ENCODE measurements around the gene COL2A1. TPM values are rescaled to one million over a fixed set of nuclear protein-coding genes. Genes with fewer than 3 reads are reported as not detected.

The COL2A1 gene
- total RNA-seq, 1 donor from 2014 or later = not detected

DNA sequence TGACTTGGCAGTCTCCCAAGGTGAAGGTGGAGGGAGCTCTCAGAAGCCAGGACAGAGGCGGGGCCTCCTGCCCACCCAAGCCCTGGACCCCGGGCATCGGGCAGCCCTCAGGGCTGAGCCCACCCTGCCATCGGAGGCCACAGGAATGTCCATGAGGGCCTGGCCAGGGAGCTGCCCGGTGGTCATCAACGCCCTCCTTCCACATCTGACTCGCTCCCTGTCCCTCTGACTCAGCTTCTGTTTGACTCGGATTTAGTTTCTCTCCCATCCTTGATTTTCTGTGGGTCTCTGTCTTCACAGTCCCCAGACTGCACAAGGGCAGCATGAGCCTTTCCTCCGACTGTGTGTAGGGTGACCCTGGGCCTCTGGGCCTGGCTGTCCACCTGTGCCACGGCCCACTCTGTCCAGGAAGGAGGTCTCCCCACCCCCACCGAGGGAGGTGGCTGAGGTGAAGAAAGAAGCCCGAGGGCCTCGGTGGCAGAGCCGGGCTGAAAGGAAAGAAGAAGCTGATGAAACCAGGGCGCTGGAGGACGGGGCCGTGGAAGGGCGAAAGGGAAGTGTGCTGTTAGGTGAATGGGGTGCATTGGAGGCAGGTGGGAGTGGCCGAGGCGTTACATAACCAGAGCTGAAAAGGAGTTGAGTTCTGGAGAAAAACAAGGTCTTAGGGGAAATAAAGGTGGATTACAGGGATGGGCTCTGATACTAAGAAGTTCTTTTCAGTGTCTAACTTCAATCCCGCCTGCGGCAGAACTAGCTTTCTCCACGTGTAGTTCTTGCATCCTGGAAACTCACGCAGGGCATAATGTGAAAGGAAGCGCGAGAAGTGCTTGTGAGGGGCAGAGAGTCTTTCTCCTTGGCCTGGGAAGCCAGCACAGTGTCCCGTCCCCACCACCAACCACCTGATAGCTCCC, 57.6 kb downstream of the COL2A1 start:
- intact Hi-C loops (cut with micrococcal nuclease) = no loop called here
- Histone ChIP-seq H3K9me3 (replicated peaks) (no peaks in the 10 kb centered on the region), H3K4me3 (no peak overlapping the region), H3K4me1 (peaks cover 4% of the 10 kb centered on the region), H3K36me3 (no peaks in the 10 kb centered on the region), H3K27ac (replicated peaks) (no peak overlapping the region), H3K27me3 (ENCODE audit: low read depth) (peaks cover 17% of the 10 kb centered on the region)
- TF ChIP-seq, protein P1, sequence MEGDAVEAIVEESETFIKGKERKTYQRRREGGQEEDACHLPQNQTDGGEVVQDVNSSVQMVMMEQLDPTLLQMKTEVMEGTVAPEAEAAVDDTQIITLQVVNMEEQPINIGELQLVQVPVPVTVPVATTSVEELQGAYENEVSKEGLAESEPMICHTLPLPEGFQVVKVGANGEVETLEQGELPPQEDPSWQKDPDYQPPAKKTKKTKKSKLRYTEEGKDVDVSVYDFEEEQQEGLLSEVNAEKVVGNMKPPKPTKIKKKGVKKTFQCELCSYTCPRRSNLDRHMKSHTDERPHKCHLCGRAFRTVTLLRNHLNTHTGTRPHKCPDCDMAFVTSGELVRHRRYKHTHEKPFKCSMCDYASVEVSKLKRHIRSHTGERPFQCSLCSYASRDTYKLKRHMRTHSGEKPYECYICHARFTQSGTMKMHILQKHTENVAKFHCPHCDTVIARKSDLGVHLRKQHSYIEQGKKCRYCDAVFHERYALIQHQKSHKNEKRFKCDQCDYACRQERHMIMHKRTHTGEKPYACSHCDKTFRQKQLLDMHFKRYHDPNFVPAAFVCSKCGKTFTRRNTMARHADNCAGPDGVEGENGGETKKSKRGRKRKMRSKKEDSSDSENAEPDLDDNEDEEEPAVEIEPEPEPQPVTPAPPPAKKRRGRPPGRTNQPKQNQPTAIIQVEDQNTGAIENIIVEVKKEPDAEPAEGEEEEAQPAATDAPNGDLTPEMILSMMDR (IDR thresholded peaks at IDR 0.05; ENCODE audit: borderline replicate concordance) = no peak
- no peak for DNase-seq

DNA sequence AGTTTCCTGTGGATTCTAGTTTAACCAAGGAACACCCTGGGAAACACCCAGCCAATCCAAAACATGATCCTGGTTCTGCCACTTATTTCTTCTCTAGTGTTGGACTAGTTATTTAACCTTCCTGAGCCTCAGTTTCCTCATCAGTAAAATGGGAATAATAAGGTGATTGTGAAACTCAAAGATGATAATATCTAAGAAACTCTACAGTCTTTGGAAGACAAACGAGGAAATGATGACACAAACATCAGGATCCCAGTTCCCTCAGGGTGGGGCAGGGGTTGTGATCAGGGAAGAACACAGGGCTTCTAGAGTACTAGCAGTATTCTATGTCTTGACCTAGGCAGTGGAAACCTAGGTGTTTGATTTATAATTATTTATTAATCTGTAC, 58.9 kb downstream of the COL2A1 start:
- no peaks in the 10 kb centered on the region for H3K9me3 ChIP-seq (replicated peaks)
- H3K4me3 ChIP-seq = no peak overlapping the region
- TF ChIP-seq, protein P1 (IDR thresholded peaks at IDR 0.05; ENCODE audit: borderline replicate concordance) = no peak
- DNase-seq = no peak
- no peak overlapping the region for H3K27ac ChIP-seq (replicated peaks)
- H3K27me3 ChIP-seq (ENCODE audit: low read depth) = peaks cover 30% of the 10 kb centered on the region
- H3K4me1 ChIP-seq = peaks cover 4% of the 10 kb centered on the region
- no peaks in the 10 kb centered on the region for H3K36me3 ChIP-seq
- intact Hi-C loops (cut with micrococcal nuclease) = no loop called here

DNA sequence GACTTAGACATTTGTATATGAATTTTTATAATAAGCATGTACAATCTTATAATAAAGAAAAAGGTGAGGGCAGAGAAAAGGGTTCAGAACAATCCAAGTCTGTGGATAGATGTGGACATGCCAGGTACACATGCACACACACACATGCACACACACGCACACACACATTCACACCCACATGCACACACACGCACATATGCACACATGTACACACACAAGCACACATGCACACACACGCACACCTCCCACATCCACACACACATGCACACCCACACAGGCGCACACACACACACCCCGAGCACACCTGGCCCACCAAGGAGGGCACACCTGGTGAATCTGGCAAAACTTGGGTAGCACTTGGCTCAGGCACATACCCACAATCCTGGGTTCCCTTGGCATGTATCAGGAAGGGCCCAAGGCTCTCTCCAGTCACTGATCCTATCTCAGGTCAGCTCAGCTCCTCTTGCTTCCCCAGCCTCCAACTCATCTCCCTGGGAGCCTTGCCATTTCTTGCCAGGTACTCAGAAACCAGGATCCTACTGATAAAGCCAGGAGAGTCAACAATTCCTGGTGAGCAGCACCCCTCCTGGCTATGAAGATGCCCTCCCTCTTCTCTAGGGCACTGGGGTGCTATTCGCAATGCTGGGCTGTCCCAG, 59.5 kb downstream of the COL2A1 start:
- Histone ChIP-seq H3K27ac (replicated peaks) (no peak overlapping the region), H3K36me3 (no peaks in the 10 kb centered on the region), H3K4me3 (no peak overlapping the region), H3K27me3 (ENCODE audit: low read depth) (peaks cover 30% of the 10 kb centered on the region), H3K9me3 (replicated peaks) (no peaks in the 10 kb centered on the region), H3K4me1 (peaks cover 4% of the 10 kb centered on the region)
- intact Hi-C loops (cut with micrococcal nuclease) = no loop called here
- DNase-seq = no peak
- TF ChIP-seq, protein P1 (IDR thresholded peaks at IDR 0.05; ENCODE audit: borderline replicate concordance) = no peak

DNA sequence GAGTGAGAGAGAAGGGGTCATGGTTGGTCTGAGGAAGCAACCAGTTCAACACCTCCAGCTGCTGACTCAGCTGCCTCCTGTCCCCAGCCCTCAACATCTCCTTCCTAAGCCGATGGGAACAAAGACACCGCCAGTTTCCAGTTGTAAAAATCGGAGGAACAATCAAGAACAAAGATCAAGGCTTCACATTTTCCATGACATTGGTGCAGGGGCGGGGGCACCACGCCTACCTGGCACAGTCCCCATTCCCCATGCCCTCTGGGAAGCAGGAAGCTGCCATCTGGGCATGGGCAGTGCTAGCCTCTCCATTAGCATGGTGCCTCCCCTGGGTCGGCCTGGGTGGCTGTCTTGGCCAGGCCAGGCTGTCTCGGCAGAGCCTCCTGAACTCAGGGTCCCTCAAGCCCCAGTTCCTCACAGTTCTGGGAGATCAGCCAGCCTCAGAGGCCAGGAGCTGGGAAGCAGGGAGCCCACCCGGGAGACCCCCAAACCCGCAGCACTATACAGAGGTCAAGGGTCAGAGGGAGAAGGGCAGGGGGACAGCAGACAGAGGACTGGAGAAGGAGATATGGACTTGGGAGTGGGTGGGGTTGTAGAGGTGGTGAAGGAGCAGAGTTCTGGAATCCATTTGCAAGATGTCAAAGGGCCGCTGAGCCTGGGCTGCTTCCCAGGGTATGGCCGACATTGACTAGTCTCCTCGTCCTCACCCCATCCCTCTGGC, 60.5 kb downstream of the COL2A1 start:
- TF ChIP-seq, protein P1 (IDR thresholded peaks at IDR 0.05; ENCODE audit: borderline replicate concordance) = no peak
- no peak overlapping the region for H3K27ac ChIP-seq (replicated peaks)
- intact Hi-C loops (cut with micrococcal nuclease) = no loop called here

DNA sequence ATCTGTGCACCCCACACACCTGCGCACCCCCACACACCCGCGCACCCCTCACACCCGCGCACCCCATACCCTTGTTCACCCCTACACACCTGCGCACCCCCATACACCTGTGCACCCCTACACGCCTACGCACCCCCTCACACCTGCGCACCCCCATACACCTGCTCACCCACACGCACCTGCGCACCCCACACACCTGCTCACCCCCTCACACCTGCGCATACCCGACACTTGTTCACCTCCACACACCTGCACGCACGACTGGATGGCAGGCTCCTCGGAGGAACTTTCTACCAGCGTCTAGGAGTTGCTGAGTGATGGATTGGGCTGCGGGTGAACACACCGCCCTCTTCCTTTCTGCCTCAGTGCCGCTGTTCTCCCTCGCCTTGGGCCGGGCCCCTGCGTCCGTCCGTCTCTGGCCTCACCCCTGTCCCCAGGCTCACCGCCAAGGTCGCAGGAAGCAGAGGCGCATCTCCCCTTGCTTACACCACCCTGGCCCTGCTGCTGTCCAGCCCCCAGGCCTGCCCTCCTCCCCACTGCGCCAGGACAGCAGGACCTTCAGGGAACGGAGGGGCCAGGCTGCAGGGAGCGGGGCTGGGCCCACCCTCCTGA, 61.6 kb downstream of the COL2A1 start:
- Histone ChIP-seq H3K9me3 (replicated peaks) (no peaks in the 10 kb centered on the region), H3K4me1 (peaks cover 14% of the 10 kb centered on the region), H3K36me3 (no peaks in the 10 kb centered on the region), H3K27me3 (ENCODE audit: low read depth) (peaks cover 30% of the 10 kb centered on the region), H3K4me3 (no peak overlapping the region), H3K27ac (replicated peaks) (no peak overlapping the region)
- TF ChIP-seq, protein P1 (IDR thresholded peaks at IDR 0.05; ENCODE audit: borderline replicate concordance) = no peak
- no peak for DNase-seq
- intact Hi-C loops (cut with micrococcal nuclease) = no loop called here

More for the DNA sequence above, 60.5 kb downstream of the COL2A1 start:
- Histone ChIP-seq H3K36me3 (no peaks in the 10 kb centered on the region), H3K9me3 (replicated peaks) (no peaks in the 10 kb centered on the region), H3K4me3 (no peak overlapping the region), H3K27me3 (ENCODE audit: low read depth) (peaks cover 30% of the 10 kb centered on the region), H3K4me1 (peaks cover 6% of the 10 kb centered on the region)
- DNase-seq = no peak

Measured in left ventricle myocardium inferior (tissue), 1 donor.